Stimulated activated CD8-positive, alpha-beta memory T cell treated with anti-CD3 and anti-CD28 coated beads, Interleukin-4, amount 100 ng/mL, for 1 hour (primary cell): ENCODE results near the gene TBC1D1.

ENCODE experiments used
- DNase-seq, 2 donors: peaks; one replicate each; pipeline ENCODE4 v3.0.0-alpha.2; 2020; ENCODE audit warnings: low read depth in 2 of 2, low spot score in 1 of 2

TBC1D1 gene

GRCh38 chr4:38075370-38076152 lies 184.7 kb downstream of the TBC1D1 start:
- no peak for DNase-seq

GRCh38 chr4:38076153-38076669 lies 185.3 kb downstream of the TBC1D1 start:
- DNase-seq = no peak

GRCh38 chr4:38077791-38078489 lies 187.1 kb downstream of the TBC1D1 start:
- DNase-seq = no peak

DNA sequence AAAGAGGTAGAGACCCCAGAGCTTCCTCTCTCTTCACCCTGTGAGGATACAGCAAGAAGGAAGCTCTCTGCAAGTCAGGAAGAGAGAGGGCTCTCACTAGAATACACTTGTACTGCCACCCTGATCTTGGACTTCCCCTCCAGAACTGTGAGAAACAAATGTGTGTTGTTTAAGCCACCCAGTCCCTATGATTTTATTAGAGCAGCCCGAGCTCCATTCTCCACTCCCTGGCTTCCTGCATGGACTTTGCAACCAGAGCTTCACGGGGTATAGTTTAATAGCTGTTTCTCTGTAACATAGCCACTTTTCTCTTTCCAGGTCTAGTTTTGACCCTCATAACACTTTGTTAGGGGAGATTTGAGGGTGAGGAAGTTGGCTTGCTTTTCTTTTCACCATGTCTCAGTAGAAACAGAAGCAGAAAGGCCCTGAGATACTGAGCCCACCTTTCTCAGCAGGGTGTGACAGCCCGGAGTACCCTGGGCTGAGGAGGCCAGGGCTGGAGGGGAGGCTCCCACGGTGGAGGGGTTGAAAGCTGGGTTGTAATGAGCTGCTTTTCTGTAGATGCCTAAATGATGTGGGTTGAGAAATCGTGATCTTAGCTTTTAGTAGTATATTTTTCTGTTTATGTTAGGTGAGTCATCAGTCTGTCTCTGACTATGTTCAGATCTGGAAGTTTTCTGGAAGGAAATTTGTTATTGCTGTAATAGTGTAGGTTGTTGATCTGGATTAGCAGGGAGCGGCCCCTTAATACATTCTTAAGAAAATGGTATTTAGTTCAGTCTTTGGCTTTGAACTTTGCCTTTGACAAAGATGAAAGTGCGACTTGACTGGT lies 187.9 kb downstream of the TBC1D1 start:
- DNase-seq = no peak

DNA sequence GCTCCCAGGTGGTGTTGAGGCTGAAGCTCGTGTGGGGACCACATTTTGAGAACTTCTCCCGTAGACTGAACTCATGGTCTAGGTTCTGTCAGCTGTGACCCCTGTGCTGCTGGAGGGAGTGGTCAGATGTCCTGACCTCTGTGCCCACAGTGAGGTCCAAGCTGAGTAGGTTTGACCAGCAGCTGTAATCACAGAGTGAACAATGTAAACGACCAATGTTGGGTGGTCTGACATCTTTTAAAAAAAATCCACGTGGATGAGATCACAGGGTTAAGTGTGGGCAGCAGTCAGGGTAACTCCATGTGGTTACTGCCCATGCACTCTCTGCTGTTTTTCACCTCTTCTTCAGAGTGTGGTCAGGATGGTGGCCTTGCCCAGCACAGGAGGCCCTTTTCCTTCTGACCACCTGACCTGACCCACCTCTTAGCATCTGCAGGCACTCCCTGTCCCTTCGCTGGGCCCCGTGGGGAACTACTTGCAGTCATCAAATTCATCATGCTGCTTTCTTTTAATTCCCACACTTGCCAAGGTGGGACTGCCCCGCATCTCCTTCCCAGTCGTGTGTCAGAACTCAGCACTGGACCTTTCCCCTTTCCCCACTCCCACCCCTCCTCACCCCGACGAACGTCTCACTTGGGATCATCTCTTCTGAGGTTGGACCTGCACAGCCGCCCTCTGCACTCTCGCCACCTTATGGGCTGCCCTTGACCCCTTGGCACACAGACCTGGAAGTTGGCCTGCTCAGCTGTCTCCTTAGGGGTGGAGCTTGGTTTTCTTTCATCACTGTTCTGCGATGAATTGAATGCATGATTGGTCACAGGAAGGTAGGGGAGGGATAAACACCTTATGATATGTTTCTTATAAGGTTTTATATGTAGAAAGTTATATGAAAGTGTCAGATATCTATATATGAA lies 189.4 kb downstream of the TBC1D1 start:
- DNase-seq = no peak

DNA sequence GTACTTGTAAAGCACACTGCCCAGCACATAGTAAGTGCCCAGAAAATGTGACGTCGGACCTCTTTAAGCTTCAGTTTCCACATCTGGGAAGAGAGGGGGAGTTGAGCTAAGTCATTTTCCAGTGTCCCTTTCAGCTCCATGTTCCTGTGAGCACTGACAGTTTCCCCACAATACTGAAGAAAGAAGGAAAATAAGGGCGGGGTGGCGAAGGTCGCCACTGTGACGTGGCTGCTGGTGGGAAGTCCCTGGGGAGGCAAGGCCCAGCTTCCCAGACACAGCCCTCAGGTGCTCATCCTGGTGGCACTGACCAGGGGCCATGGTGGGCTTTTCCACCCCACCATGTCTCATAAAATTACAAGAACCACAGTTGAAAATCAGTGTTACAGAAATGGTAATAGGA lies 191.1 kb downstream of the TBC1D1 start:
- DNase-seq = no peak

DNA sequence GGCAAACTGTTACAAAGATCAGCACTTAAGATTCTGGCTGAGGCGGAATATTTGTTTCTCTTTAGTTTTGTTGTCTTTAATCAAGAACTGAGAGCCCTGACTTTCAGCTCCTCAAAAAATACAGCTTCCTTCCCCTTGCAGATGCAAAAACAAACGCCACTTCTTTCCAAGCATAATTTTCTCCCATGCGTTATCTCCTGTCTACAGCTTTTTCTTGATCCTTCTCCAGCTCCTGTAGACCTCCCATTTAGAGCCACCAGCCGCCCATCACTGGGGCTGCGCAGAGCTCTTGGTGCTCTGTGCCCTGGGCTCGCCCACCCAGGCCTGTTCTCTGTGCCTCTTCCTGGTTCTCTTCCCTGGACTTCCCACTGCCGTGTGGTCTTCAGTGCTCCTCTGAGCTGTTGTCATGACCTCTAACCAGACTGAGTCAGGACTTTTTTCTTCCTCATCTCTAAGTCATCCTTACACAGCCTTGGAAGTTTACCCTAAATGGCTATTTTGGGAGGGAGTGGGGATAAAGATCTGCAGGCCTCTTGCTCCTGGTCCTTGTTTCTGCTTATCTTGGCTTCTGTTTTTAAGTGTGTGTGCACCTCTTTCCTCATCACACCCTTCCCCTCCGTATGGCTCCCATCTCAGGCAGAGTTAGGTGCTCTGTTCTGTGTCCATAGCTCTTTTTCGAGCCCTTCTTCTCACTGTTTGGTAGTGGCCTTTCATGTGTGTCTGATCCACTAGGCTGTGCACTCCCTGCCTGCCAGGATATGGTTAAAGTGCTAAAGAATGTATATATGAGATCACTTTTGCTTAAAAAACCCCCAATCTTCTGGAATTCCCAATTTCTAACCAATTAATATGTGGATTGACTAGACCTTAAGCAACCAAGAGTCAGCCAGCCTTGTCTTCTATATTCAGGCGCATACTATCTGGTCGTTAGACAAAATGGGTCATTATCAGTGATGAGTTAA lies 191.8 kb downstream of the TBC1D1 start:
- no peak for DNase-seq

DNA sequence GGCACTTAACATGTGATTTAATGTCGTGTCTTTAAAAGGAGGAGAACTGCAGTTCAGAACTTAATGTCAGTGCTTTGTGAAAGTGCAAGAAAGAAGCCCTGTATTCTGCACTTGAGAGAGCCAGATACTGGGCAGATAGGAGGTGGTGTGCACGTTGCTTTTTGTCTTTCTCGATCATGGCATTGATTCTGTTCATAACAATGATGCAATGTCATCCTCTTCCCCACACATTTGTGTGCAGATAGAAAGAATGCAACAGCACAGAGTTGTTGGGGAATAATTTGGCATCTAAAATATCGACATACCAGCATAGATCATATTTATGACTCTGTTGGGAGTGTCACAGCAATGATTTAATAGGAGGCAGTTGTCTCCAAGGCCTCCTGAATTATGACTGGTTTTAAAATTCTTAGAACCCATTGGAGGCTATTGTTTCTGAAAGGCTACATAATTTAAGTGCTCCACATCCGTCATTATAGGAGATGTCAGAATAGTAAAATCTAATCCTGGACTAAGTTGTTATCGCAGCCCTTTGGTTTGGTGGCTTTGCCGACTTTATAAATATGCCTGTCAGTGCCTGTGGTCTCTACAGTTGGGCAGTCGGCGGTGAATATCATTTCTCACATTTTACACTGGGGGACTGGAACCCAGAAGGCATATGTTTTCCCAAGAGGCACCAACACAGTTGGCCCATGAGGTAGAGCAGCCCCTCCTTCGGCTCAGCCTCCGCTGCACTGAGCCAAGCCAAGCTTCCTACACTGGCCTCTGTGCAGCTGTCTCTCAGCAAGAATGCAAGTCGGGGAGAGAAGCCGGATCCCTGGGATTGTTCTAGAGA lies 194.2 kb downstream of the TBC1D1 start:
- DNase-seq = no peak

- no peak for DNase-seq
Measured at GRCh38 chr4:38085751-38086150, 194.9 kb downstream of the TBC1D1 start.

DNA sequence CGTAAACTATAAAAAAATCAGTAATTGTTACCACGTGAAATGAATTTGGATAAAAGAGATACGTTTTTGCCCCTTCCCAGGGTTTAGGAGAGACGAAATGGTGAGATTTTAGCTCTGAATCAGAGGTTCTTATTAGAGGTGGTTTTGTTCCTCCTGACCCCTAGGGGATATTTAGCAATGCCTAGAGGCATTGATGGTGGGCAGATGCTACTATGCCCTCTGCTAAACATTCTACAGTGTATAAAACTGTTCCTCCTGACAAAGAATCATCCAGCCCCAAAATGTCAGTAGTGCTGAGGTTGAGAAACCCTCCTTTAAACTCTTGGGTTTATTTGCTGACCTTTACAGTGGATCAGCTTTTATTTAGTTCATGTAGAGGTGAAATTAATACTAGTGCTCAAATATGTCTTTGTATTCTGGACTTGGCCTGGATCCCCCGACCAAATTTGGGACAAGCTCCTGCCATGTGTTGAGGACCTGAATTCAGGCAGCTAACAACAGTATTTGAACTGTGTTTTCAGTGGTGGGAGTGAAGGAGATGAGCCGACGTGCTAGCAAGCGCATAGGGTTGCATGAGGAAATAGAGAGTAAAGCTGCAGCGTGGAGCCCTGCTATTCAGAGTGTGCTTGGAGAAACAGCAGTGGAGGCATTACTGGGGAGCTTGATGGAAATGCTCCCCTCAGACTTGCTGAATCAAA lies 195.4 kb downstream of the TBC1D1 start:
- no peak for DNase-seq

DNA sequence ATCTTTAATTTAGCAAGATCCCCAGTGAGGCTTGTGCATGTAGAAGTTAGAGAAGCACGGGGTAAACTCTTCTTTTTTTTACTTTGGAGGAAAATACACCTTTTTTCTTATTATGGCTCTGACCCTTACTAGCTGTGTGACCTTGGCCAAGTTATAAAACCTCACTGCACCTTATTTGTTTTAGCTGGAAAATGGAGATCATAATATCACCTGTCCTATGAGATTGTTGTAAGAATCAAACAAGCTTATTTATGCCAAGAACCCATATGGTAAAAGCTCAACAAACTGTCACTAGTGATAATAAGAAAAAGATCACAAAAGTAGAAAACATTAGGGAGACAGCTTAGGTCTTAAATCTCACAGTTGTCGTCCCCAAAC lies 196.0 kb downstream of the TBC1D1 start:
- DNase-seq = no peak

DNA sequence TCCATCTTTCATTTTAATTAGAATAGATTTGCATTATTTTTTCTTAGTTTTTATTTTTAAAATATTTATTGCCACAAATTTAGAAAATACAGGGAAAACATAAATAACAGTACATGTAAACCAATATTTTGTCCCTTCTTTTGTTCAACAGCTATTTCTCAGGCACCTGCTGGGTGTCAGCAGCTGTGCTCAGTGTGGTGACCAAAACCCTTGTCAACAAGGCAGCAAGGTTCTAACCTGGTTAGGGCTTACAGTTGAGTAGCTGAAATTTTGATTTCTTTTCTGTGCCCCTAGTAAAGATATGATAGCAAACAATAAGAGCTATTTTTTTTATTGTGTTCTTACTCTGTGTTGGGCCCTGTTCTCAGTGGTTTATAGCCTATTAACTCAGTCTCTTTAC lies 197.4 kb downstream of the TBC1D1 start:
- no peak for DNase-seq

- no peak for DNase-seq
Measured at GRCh38 chr4:38089961-38090360, 199.1 kb downstream of the TBC1D1 start.

- no peak for DNase-seq
Measured at GRCh38 chr4:38090455-38091246, 199.8 kb downstream of the TBC1D1 start.

GRCh38 chr4:38091636-38092035 lies 200.8 kb downstream of the TBC1D1 start:
- DNase-seq = no peak

- no peak for DNase-seq
Measured at GRCh38 chr4:38092701-38093100, 201.8 kb downstream of the TBC1D1 start.

DNA sequence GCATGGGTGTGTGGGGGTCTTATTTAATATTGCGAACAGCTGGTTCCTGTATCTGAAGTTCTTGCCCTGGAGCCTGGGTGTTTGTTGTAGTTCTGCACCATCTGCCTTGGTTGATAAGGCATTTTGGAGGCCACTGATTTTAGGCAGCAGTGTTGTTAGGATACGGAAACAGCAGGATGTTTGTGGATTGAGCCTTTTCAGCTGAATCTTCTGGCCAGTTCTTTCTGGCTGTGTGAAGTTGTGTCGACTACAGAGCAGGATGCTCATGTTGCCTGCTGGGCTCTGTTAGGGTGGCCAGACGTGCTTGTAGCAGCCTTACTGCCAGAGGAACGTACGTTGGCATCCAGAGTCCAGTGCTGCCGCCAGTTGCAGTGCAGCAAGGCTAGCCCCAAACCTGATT lies 203.5 kb downstream of the TBC1D1 start:
- DNase-seq = no peak
